ENCODE results near the gene ALMS1. TPM values are rescaled to one million over a fixed set of nuclear protein-coding genes. Genes with fewer than 3 reads are reported as not detected.
"Not testable (repeated sequence)": the region's sequence is repeated elsewhere in the genome, so short reads cannot be mapped to it uniquely, and the experiment has no call there.

Gene ALMS1
- total RNA-seq, 2 experiments from 2014 or later = 35.5 to 57.8 TPM

GRCh38 chr2:73468376-73468775 lies 82.7 kb downstream of the ALMS1 start:
- H3K4me1 ChIP-seq (ENCODE audit: insufficient read depth, low read length, poor library complexity, severe bottlenecking) = no peaks in the 10 kb centered on the region
- intact Hi-C loops (cut with micrococcal nuclease; ENCODE audit: unreplicated experiment) = no loop called here
- CTCF ChIA-PET (ENCODE audit: unreplicated experiment) = no interaction called here
- TF ChIP-seq EZH2phosphoT487 (IDR thresholded peaks at IDR 0.05; ENCODE audit: borderline replicate concordance, low read depth, low read length) (no peak), CTCF (conservative IDR thresholded peaks at IDR 0.05; ENCODE audit: low read length) (no peak)
- no peaks in the 10 kb centered on the region for H3K9me3 ChIP-seq (ENCODE audit: low read length)
- POLR2A ChIA-PET = no interaction called here
- no TSS peak for BruUV-seq (replicated peaks)
- H3K27ac ChIP-seq (ENCODE audit: low read depth, low read length, poor library complexity, severe bottlenecking) = no peak overlapping the region
- no peak overlapping the region for H2AFZ ChIP-seq (ENCODE audit: low read length)
- no peaks in the 10 kb centered on the region for H3K36me3 ChIP-seq (ENCODE audit: insufficient read depth, low read length)
- H3K79me2 ChIP-seq (ENCODE audit: insufficient read depth, low read depth, low read length) = no peaks in the 10 kb centered on the region
- no peak overlapping the region for H3K4me2 ChIP-seq (ENCODE audit: low read length)
- DNase-seq (ENCODE audit: low spot score) = no peak
- H3K9me2 ChIP-seq (ENCODE audit: insufficient read depth, low read length) = no peaks in the 10 kb centered on the region
- no peak overlapping the region for H3K4me3 ChIP-seq (ENCODE audit: low read depth, low read length, poor library complexity, severe bottlenecking)
- no peaks in the 10 kb centered on the region for H4K20me1 ChIP-seq (ENCODE audit: insufficient read depth, low read length)

- H3K79me2 ChIP-seq (ENCODE audit: insufficient read depth, low read depth, low read length); H3K4me3 ChIP-seq (ENCODE audit: low read depth, low read length, poor library complexity, severe bottlenecking); intact Hi-C loops (cut with micrococcal nuclease; ENCODE audit: unreplicated experiment); BruUV-seq (replicated peaks); H3K4me2 ChIP-seq (ENCODE audit: low read length); H3K27ac ChIP-seq (ENCODE audit: low read depth, low read length, poor library complexity, severe bottlenecking); CTCF ChIA-PET (ENCODE audit: unreplicated experiment); DNase-seq (ENCODE audit: low spot score); H3K4me1 ChIP-seq (ENCODE audit: insufficient read depth, low read length, poor library complexity, severe bottlenecking); H3K9me2 ChIP-seq (ENCODE audit: insufficient read depth, low read length); H4K20me1 ChIP-seq (ENCODE audit: insufficient read depth, low read length); POLR2A ChIA-PET; H2AFZ ChIP-seq (ENCODE audit: low read length): not testable (repeated sequence)
- Histone ChIP-seq H3K36me3 (ENCODE audit: insufficient read depth, low read length) (peaks cover 36% of the 10 kb centered on the region), H3K9me3 (ENCODE audit: low read length) (peaks cover 18% of the 10 kb centered on the region)
Observed at GRCh38 chr2:73483874-73484273, 98.2 kb downstream of the ALMS1 start.

GRCh38 chr2:73487112-73487657 lies 101.5 kb downstream of the ALMS1 start:
- Histone ChIP-seq H3K9me3 (ENCODE audit: low read length) (0 out of 2 replicates have a peak, but pooled peaks cover 8% of the 10 kb centered on the region), H4K20me1 (ENCODE audit: insufficient read depth, low read length) (no peaks in the 10 kb centered on the region), H3K4me2 (ENCODE audit: low read length) (no peak overlapping the region), H3K27ac (ENCODE audit: low read depth, low read length, poor library complexity, severe bottlenecking) (no peak overlapping the region), H3K79me2 (ENCODE audit: insufficient read depth, low read depth, low read length) (no peaks in the 10 kb centered on the region), H3K9me2 (ENCODE audit: insufficient read depth, low read length) (no peaks in the 10 kb centered on the region), H3K4me1 (ENCODE audit: insufficient read depth, low read length, poor library complexity, severe bottlenecking) (no peaks in the 10 kb centered on the region), H3K36me3 (ENCODE audit: insufficient read depth, low read length) (peaks cover 60% of the 10 kb centered on the region), H3K4me3 (ENCODE audit: low read depth, low read length, poor library complexity, severe bottlenecking) (no peak overlapping the region), H2AFZ (ENCODE audit: low read length) (no peak overlapping the region)
- no peak for DNase-seq (ENCODE audit: low spot score)
- BruUV-seq (replicated peaks) = no TSS peak
- CTCF ChIA-PET (ENCODE audit: unreplicated experiment) = no interaction called here
- intact Hi-C loops (cut with micrococcal nuclease; ENCODE audit: unreplicated experiment) = no loop called here
- POLR2A ChIA-PET = no interaction called here
- no peak for TF ChIP-seq EZH2phosphoT487 (IDR thresholded peaks at IDR 0.05; ENCODE audit: borderline replicate concordance, low read depth, low read length)

GRCh38 chr2:73488079-73488478 lies 102.4 kb downstream of the ALMS1 start:
- TF ChIP-seq EZH2phosphoT487 (IDR thresholded peaks at IDR 0.05; ENCODE audit: borderline replicate concordance, low read depth, low read length) (no peak), CTCF (conservative IDR thresholded peaks at IDR 0.05; ENCODE audit: low read length) (no peak)
- H3K9me3 ChIP-seq (ENCODE audit: low read length) = 0 out of 2 replicates have a peak, but pooled peaks cover 8% of the 10 kb centered on the region
- no peak overlapping the region for H3K27ac ChIP-seq (ENCODE audit: low read depth, low read length, poor library complexity, severe bottlenecking)
- no peak overlapping the region for H2AFZ ChIP-seq (ENCODE audit: low read length)
- H3K4me1 ChIP-seq (ENCODE audit: insufficient read depth, low read length, poor library complexity, severe bottlenecking) = no peaks in the 10 kb centered on the region
- no TSS peak for BruUV-seq (replicated peaks)
- no peak overlapping the region for H3K4me2 ChIP-seq (ENCODE audit: low read length)
- ChIA-PET CTCF (ENCODE audit: unreplicated experiment) (no interaction called here), POLR2A (interaction anchor here (0.9 kb wide), 1 partner anchor 92 kb away, joined by 3 read pairs; no protein-coding TSS in a partner anchor)
- H3K9me2 ChIP-seq (ENCODE audit: insufficient read depth, low read length) = no peaks in the 10 kb centered on the region
- H4K20me1 ChIP-seq (ENCODE audit: insufficient read depth, low read length) = no peaks in the 10 kb centered on the region
- H3K4me3 ChIP-seq (ENCODE audit: low read depth, low read length, poor library complexity, severe bottlenecking) = no peak overlapping the region
- no peaks in the 10 kb centered on the region for H3K79me2 ChIP-seq (ENCODE audit: insufficient read depth, low read depth, low read length)
- no peak for DNase-seq (ENCODE audit: low spot score)
- H3K36me3 ChIP-seq (ENCODE audit: insufficient read depth, low read length) = peaks cover 62% of the 10 kb centered on the region
- intact Hi-C loops (cut with micrococcal nuclease; ENCODE audit: unreplicated experiment) = no loop called here
